ENCODE data around the gene PTPN14.

PTPN14 gene

DNA sequence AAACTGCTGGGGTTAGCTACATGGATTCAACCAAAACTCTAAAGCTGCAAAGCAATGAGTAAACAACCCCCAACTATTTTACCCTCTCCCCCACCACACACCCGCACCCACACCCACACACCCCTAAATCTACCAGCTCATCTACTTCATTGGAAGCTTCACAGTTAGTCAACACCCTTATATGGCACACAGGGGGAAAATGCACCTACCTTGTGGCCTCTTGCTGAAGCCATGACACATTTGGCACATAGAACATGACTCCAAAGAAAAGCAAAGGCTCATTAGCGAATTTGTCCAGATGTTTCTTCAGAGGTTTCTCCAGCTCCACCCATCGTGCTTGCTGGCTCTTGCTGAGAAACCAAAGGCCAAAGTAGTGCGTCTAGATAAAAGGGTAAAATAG lies 99.8 kb downstream of the PTPN14 start:
- no peak for DNase-seq

GRCh38 chr1:214449371-214449770 lies 102.0 kb downstream of the PTPN14 start:
- no peak for DNase-seq

DNA sequence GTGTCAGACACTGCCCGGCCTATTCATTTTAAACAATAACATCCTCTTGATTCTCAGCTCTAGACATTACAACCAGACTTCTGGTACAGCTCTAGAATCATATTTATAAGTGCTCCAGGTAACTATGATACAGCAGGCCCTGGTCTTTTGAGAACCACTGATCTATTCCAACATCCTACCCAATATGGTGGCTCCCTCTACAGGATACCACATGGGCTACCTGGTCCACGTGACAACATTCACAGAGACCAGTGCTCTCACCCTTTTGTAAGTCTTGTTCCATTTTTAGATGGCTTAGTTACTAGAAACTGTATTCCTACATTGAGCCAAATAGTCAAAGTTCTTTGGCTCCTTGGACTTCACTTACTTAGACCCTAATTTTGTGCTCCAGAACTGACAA lies 102.9 kb downstream of the PTPN14 start:
- DNase-seq = no peak

- no peak for DNase-seq
Observed at GRCh38 chr1:214447557-214447871, 103.9 kb downstream of the PTPN14 start.

DNA sequence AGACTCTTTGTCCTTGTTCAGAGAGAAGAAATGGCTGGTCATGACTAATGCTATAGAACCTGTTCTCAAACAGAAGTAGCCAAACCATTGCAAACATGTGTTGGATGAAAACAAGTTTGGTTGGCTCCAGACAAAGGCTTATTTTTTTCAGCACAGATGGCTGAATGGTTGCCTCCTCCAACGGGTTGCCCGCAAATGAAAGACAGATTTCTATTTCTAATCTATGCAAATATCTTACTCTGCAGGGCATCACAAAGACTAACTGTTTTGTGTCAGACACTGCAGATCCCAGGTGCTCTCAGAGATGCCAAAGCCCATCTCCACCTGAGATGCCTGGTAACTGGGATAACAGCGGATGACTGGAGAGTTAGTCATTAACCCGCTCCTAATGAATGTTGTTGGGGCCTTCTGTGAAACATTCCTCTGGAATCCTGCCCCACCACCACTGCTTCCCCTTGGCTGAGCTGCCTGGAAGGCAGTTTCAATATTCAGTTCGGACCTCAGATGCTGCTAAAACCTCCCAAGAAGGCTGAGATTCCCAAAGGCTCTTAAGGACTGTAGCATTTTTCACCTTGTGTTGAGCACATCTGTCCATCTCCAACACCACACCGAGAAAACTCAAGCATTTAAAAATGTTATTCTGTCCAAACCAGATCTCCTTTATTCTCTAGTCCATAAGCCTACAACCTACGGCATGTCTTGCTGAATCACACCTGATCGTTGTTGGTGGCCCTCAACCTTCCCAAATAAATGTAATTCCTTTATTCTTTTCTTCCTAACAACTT lies 104.4 kb downstream of the PTPN14 start:
- no peak for DNase-seq

GRCh38 chr1:214445831-214446614 lies 105.4 kb downstream of the PTPN14 start:
- no peak for DNase-seq

DNA sequence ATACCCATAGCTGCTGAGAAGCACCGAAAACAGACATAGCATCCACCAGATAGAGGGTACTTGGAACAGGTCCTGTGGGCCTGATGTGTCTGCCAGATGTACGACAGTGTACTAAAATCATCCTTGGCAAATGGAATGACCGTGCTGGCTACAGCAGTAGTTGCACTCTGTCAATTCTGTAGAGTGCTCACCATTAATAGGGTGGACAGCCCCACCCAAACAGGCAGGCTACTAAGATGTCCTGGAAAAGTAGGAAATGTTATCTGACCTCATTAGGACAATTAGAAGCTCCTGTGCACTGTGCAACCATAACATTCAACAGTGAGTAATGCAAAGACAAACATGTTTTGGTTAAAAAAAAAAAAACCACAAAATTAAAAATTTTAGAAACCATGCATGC lies 106.2 kb downstream of the PTPN14 start:
- no peak for DNase-seq

GRCh38 chr1:214444182-214444939 lies 107.0 kb downstream of the PTPN14 start:
- no peak for DNase-seq

DNA sequence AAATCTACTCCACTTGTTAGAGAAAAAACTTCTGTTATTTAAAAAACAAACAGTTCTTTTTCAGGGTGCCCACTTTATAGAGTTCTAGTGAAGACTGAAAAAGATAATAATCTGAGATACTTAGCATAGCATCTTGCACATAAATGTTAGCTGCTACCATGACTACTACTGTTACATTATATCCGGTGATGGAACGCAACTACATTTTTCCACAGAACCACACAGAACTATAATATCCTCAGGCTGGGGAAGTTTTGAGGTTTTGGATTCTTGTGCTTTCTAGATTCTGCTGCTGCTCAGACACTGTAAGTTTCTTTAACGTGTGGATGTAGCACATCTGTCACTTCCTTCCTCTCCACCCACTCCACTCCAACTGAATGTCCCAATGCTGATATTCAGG lies 110.3 kb downstream of the PTPN14 start:
- DNase-seq = peak in 1 of 2 donors; percentile 4

DNA sequence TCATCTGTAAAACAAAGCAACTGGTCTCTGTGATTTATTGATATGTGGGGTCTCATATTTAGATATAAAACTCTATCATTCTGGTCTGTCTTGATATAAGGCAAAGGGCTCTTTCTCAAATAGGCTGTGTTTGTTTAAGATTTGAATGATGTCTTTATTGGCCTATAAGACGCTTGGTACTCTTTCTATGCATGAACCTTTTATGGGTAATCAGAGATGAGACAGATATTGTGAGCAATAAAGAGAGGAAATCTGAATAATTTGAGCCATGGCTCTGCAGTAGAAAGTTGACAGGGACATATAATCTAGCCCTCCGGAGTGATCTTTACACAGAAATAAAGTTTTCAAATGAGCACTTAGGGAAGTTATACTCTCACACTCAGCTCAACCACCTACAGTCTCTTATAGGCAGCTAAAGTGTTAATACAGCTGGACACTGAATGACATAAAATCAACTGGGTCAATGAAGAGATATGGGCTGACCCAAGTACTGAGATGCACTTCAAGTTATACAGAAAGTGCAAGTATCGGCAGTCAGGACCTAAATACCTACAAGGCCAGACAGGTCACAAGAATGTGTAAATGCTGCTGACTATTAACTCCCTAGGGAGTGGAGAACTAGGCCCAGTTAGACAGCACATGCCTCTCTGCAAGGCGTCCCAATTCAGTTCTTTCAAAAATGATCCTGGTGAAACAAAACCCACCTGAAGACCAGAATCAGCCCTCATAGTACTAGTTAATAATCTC lies 111.0 kb downstream of the PTPN14 start:
- no peak for DNase-seq

DNA sequence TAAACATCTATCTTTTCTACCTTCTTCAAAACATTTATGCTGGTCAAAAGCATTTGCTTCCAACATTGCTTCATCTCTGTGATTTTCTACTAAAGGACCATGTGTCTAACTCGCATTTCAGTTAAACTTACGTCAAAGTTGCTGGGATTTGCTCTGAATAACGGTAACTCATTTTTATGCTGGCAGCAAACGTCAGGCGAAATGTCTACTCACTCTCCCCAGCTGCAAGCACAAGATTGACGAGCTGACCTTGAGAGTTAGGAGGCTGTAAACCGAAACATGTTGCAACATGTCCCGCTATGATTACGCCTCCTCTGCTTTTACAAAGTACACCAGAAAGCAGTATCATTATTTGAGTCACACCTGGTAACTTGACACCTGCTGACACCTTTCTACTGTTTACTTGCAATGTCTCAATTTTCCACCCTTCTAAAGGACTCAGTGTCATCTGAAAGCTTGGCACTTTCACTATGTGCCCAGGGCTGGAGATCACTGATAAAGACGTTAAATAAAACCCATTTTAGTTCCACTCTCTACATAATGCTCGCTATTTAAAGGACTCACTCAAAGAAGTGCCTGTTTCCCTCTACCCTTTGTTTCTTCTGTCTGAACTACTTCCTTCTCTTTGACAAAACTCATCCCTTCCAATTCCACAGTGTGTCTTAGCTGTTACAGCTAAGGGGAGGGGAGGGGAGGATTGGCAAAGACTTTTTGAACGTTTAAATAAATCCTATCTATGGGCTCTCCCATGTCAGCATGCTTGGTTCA lies 111.9 kb downstream of the PTPN14 start:
- peak in 1 of 2 donors; percentile 9 for DNase-seq

GRCh38 chr1:214438530-214438929 lies 112.9 kb downstream of the PTPN14 start:
- no peak for DNase-seq

- DNase-seq = no peak
Observed at GRCh38 chr1:214438075-214438474, 113.3 kb downstream of the PTPN14 start.

DNA sequence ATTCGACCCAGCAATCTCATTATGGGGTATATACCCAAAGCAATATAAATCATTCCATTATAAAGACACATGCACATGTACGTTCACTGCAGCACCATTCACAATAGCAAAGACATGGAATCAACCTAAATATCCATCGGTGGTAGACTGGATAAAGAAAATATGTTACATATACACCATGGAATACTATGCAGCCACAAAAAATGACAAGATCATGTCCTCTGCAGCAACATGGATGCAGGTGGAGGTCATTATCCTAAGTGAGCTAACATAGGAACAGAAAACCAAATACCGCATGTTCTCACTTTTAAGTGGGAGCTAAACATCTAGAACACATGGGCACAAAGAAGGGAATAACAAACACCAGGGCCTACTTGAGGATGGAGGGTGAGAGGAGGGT lies 115.5 kb downstream of the PTPN14 start:
- DNase-seq = no peak

DNA sequence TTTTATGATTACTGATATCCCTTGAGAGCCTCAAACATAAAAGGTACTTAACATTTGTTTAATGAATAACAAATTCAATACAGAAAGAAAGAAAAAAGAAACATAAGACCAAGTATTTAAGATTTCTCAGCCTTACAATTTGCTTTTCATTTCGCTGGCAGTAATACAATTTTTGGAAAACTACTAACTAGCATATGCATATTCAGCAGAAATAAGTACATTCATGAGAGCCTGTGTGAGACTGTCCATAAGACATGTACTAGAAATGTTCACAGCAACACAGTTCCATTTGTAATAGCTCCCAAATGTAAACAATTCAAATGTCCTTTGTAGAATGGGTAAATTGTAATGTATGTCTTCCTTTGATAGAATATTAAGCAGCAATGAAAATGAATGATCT lies 119.2 kb downstream of the PTPN14 start:
- no peak for DNase-seq

- no peak for DNase-seq
Observed at GRCh38 chr1:214429951-214430770, 121.2 kb downstream of the PTPN14 start.

- DNase-seq = peak; percentile 9 to 14
Observed at GRCh38 chr1:214427871-214428277, 123.5 kb downstream of the PTPN14 start.

DNA sequence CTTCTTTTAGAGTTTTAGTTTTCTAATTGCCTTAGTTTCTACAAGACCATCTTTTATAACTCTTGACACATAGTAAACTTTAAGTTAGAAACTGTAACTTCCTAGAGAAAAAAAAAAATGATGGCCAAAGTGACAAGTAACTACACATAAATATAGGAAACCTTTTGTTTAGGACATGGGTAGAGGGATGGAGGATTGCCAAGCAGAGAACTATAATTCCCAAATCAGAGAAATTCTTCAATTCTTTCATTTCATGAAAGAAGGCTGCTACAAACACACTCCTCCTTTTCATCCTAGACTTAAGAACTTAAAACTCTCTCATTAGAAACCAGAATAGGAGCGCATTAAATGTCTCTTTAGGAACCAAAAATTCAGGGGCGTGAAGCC lies 125.0 kb downstream of the PTPN14 start:
- DNase-seq = no peak

DNA sequence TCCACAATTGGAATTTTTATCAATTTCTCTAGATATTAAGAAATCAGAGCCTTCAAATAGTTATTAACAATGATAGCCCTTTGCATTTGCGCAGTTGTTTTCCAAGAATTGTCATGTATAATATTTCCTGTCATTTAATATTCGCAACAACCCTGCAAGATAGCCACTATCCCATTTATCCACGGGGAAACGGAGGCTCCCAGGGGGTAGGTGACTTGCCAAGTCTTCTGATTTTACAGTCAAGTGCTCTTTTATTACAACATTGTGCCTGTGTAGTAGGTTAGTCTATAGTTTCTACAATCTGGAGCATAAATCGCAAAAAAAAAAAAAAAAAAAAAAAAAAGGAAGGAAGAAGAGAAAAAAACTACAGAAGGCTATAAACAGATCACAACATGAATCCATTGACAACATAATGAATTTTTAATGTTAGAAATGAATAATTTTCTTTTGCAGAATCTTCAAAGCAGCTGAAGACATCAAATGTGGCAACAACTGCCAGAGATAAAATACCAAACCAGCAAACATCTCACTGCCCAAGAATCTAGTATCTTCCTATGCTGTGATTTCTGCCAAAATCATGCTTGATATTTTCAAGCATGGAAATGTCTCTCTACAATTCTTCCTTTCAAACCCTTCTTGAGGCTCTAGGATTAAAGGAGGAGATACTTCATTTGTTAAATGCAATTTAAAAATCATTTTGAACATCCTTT lies 125.5 kb downstream of the PTPN14 start:
- no peak for DNase-seq

- DNase-seq = no peak
Observed at GRCh38 chr1:214425101-214425500, 126.3 kb downstream of the PTPN14 start.

Measured in inflammatory macrophage (primary cell).